Mucosa of rectum (tissue), 2 donors: ENCODE data around the gene ZNF343.

ENCODE experiments used
- H3K27ac ChIP-seq, 2 donors: one replicate each; pipeline ENCODE4 v1.7.0; 2013; ENCODE audit warnings: inconsistent platforms in 2 of 2, low read depth in 2 of 2, low read length in 2 of 2
- H3K27me3 ChIP-seq, 2 donors: one replicate each; pipeline ENCODE4 v1.7.0; 2013; ENCODE audit warnings: low read length in 2 of 2; ENCODE audit not compliant: control insufficient read depth in 2 of 2, insufficient read depth in 2 of 2
- H3K36me3 ChIP-seq, 2 donors: one replicate each; pipeline ENCODE4 v1.7.0; 2013; ENCODE audit warnings: low read length in 2 of 2; ENCODE audit not compliant: control insufficient read depth in 2 of 2, insufficient read depth in 2 of 2
- H3K4me1 ChIP-seq, 2 donors: one replicate each; pipeline ENCODE4 v1.7.0; 2013; ENCODE audit warnings: low read length in 2 of 2, mild to moderate bottlenecking in 1 of 2; ENCODE audit not compliant: control insufficient read depth in 2 of 2, insufficient read depth in 2 of 2
- H3K4me3 ChIP-seq, 2 donors: one replicate each; pipeline ENCODE4 v1.7.0; 2013; ENCODE audit warnings: low read length in 2 of 2
- H3K9ac ChIP-seq, 2 donors: one replicate each; pipeline ENCODE4 v1.7.0; 2013; ENCODE audit warnings: low read length in 2 of 2, low read depth in 1 of 2, mild to moderate bottlenecking in 1 of 2
- H3K9me3 ChIP-seq, 2 donors: one replicate each; pipeline ENCODE4 v1.7.0; 2013; ENCODE audit warnings: low read length in 2 of 2; ENCODE audit not compliant: control insufficient read depth in 2 of 2
- donor health status: healthy.
- donor health status: Normal muscosa, but diverticular disease.

ZNF343 gene

GRCh38 chr20:2521369-2522305 is 12.9 kb upstream of the ZNF343 start:
- no peak overlapping the region for H3K9ac ChIP-seq
- H3K4me3 ChIP-seq: no peak overlapping the region
- no peaks in the 10 kb centered on the region for H3K36me3 ChIP-seq
- H3K27me3 ChIP-seq: no peaks in the 10 kb centered on the region
- H3K4me1 ChIP-seq: peaks cover 4 to 10% of the 10 kb centered on the region in 2 donors
- H3K9me3 ChIP-seq: no peaks in the 10 kb centered on the region
- no peak overlapping the region for H3K27ac ChIP-seq

DNA sequence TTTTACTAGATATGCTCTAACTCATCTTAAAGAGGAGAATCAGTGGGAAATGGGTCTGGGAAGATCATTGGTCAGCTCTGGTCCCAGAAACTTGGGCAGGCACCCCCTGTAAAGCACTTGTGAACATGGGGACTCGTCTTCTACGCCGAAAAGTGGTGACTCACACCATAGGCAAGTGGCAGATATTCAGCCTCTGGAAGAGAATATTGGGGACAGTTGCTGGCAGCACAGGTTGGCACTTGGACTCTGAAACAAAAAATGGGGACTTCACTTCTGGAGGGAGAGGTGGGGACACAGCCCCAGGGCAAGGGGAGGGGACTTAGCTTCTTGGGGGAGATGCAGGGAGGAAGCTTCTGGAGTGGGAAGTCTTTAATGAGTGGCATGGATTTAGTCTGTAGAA is 11.9 kb upstream of the ZNF343 start:
- Histone ChIP-seq H3K27me3 (no peaks in the 10 kb centered on the region), H3K9ac (no peak overlapping the region)

GRCh38 chr20:2519115-2519809 is 10.5 kb upstream of the ZNF343 start:
- Histone ChIP-seq H3K27me3 (no peaks in the 10 kb centered on the region), H3K36me3 (no peaks in the 10 kb centered on the region), H3K27ac (no peak overlapping the region), H3K4me1 (peaks cover 3 to 4% of the 10 kb centered on the region in 2 donors), H3K4me3 (no peak overlapping the region), H3K9me3 (no peaks in the 10 kb centered on the region), H3K9ac (no peak overlapping the region)

More for the DNA sequence above, 11.9 kb upstream of the ZNF343 start:
- peaks cover 4 to 10% of the 10 kb centered on the region in 2 donors for H3K4me1 ChIP-seq
- H3K9me3 ChIP-seq: no peaks in the 10 kb centered on the region
- H3K27ac ChIP-seq: no peak overlapping the region
- H3K4me3 ChIP-seq: no peak overlapping the region
- H3K36me3 ChIP-seq: no peaks in the 10 kb centered on the region

- Histone ChIP-seq H3K4me3 (no peak overlapping the region), H3K9ac (no peak overlapping the region), H3K27me3 (no peaks in the 10 kb centered on the region), H3K36me3 (no peaks in the 10 kb centered on the region), H3K27ac (no peak overlapping the region), H3K4me1 (no peaks in the 10 kb centered on the region), H3K9me3 (no peaks in the 10 kb centered on the region)
Measured at GRCh38 chr20:2518558-2518957, 9.8 kb upstream of the ZNF343 start.

DNA sequence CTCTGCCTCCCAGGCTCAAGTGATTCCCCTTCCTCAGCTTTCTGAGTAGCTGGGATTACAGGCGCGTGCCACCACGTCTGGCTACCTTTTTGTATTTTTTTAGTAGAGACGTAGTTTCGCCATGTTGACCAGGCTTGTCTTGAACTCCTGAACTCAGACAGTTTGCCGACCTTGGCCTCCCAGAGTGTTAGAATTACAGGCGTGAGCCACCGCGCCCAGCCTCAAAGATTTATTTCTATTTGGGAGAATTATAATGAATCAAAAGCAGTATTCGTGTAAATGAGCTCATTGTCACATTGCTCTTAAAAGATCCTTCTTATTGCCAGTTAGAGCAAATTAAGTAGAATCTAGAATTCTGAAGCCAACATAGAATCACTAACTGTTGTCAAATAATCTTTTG is 9.4 kb upstream of the ZNF343 start:
- H3K27ac ChIP-seq: no peak overlapping the region
- no peaks in the 10 kb centered on the region for H3K9me3 ChIP-seq
- H3K4me1 ChIP-seq: no peaks in the 10 kb centered on the region
- no peak overlapping the region for H3K4me3 ChIP-seq
- H3K9ac ChIP-seq: no peak overlapping the region
- no peaks in the 10 kb centered on the region for H3K36me3 ChIP-seq
- H3K27me3 ChIP-seq: no peaks in the 10 kb centered on the region

GRCh38 chr20:2516399-2516798 is 7.7 kb upstream of the ZNF343 start:
- no peaks in the 10 kb centered on the region for H3K9me3 ChIP-seq
- H3K4me1 ChIP-seq: no peaks in the 10 kb centered on the region

GRCh38 chr20:2515203-2515602 is 6.5 kb upstream of the ZNF343 start:
- Histone ChIP-seq H3K27ac (no peak overlapping the region), H3K9me3 (no peaks in the 10 kb centered on the region), H3K9ac (no peak overlapping the region), H3K36me3 (no peaks in the 10 kb centered on the region), H3K4me3 (no peak overlapping the region), H3K4me1 (no peaks in the 10 kb centered on the region), H3K27me3 (no peaks in the 10 kb centered on the region)

More at GRCh38 chr20:2516399-2516798, 7.7 kb upstream of the ZNF343 start:
- Histone ChIP-seq H3K9ac (no peak overlapping the region), H3K27me3 (no peaks in the 10 kb centered on the region), H3K27ac (no peak overlapping the region), H3K4me3 (no peak overlapping the region), H3K36me3 (no peaks in the 10 kb centered on the region)

DNA sequence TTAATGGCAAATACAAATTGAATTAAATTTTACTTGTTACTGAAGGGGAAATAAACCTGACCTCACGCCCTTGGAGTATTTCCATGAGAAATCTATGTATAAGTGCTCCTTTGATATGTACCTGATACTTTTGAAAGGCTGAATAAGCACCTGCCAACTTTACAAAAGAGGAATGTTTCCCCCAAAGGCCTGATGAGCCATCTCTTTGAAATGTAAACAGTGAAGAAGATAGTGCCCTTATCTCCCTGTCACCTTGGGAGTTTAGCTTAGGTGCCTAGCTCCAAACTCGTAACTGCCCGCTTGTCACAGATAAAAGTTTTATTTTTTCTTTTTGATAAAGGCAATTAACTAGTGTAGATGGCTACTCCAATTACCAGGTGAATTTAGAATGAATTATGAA is 1.1 kb upstream of the ZNF343 start:
- Histone ChIP-seq H3K9me3 (no peaks in the 10 kb centered on the region), H3K4me1 (peaks cover 9 to 10% of the 10 kb centered on the region in 2 donors), H3K4me3 (peak overlapping the region in 1 of 2 donors; percentile 98), H3K27ac (no peak overlapping the region), H3K36me3 (no peaks in the 10 kb centered on the region), H3K27me3 (no peaks in the 10 kb centered on the region), H3K9ac (no peak overlapping the region)

- H3K9me3 ChIP-seq: no peaks in the 10 kb centered on the region
- H3K27me3 ChIP-seq: no peaks in the 10 kb centered on the region
- peak overlapping the region; percentile 71 to 78 for H3K27ac ChIP-seq
- H3K4me1 ChIP-seq: peaks cover 9 to 10% of the 10 kb centered on the region in 2 donors
- H3K36me3 ChIP-seq: no peaks in the 10 kb centered on the region
- peak overlapping the region; percentile 88 to 93 for H3K9ac ChIP-seq
- peak overlapping the region; percentile 84 to 98 for H3K4me3 ChIP-seq
Measured at GRCh38 chr20:2509468-2509781, 710 bp upstream of the ZNF343 start.

DNA sequence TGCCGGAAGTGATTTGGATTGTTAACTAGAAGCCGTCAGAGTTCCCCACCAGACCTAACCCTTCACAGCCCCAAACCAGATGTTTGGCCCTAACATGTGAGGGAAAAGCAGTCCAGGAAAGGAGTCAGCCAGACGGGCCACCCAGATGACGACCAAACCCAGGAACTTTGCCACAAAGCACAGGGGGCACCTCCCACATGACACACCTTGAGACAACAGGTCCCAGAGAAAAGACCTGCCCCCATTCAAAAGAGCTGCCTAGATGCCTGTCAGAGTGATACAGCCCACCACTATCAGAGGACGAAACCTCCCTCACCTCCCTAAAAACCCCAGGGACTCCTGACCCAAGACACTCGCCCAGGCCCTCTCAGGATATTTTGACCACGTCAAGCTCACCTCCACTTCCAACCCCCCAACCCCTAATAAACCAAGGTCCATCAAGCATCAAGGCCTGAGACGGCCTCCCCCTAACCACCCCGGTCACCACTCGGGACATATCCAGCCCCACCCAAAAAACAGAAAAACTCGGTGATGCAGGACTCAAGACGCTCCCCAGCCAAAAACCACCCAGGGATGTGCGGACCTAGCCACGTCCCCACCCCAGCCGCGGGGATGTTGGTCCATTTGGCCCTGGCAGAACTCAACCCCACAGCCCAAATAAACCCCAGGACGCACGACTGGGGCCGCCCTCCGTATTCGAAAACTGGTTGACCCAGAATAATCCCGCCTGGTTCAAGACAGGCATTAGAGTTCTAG is 662 bp downstream of the ZNF343 start:
- Histone ChIP-seq H3K9me3 (no peaks in the 10 kb centered on the region), H3K9ac (peak overlapping the region; percentile 88 to 93), H3K27me3 (no peaks in the 10 kb centered on the region), H3K4me3 (peak overlapping the region; percentile 84 to 98), H3K36me3 (no peaks in the 10 kb centered on the region), H3K27ac (peak overlapping the region; percentile 71 to 78), H3K4me1 (peaks cover 9 to 10% of the 10 kb centered on the region in 2 donors)
